ENCODE data around the gene TTC6.

The TTC6 gene

DNA sequence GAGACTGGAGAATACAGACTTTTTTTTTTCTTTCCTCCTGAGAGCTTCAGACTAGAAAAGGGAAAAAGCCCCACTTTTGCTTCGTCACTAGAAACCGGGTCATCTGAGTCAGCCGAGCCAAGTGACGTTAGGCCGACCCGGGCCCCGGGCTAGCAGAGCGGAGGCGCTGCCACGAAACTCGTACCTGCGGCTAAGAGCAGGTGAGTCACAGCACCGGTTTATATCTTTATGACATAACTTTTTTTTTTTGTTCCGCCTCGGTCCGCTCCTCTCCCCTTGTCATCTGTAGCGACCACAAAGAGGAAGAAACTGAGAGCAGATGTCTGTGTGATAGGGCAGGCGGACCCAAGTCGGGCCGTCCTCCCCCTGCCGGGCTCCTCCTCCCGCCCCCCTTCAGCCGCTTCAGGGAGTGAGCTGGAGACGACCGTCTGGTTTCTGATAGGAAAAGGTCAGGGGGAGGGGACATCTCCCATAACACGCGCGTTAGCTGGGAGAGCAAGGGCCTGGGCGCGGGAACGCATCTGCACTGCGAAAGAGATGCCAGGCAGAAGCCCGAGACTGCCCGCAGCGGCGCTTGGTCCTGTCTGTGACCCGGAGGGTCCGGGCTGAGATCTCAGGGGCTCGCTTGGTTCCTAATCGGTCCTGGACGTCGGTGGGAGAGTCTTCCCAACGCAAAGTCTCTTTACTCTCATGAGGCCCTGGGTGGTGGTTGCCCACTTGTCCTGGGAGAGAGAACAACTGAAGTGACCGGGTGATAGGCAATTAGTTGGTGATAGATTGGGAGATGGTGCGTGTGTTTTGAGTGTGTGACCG, 586 bp downstream of the TTC6 start:
- DNase-seq = peak in 2 of 10 donors; percentile 64 to 78
- intact Hi-C loops (cut with DNase I) = loop anchor here (5.0 to 10.0 kb wide), 2 partner anchors 351 to 1084 kb away; no protein-coding TSS in a partner anchor

DNA sequence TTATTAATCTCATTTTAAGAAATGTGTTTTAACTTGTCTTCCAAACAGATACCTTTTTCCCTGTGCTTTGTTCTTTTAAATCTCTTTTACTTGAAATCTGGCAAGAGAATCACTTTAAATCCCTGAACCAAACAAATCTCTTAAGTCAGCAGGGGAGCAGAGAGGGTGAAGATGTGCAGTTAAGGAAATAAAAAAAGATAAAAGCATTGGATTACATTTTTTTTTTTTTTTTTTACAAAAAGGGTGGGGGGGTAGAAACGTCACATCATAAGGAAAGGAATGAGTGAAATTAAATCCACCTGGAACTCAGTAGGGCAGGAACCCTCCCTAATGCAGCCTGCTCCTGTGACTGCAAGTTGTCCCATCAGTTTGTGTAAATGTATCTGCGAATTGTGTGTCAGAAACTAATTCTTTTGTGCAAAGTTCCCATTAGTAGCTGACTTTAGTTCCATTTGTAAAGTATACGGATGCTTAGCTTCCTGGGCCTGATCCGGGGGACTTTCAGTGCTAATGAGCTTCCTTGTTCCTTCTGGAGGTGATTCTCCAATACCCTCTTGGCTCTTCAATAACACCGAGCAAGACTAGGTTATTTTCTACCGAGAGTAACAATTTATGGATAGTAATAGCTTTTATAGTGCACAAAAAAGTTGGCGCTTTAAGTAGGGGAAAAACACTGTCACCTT, 1.5 kb downstream of the TTC6 start:
- DNase-seq = no peak

DNA sequence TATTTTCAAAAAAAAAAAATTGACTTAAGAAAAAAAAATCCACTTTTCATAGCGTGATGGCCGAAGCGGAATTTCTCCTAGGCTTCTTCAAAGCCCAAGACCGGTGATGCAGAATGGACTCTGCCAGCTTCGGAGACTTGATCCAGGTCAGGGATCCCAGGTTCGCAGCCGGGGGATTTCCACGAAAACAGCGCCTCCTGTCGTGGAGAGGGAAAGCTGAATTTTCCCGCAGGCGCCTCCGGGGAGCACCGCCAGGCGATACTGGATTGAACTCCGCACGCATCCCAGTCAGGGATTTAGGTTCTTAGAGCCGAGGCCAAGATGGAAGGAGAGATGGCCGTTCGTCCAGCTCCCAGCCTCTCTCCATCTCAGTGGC, 2.1 kb downstream of the TTC6 start:
- DNase-seq = peak in 1 of 10 donors; percentile 67
- intact Hi-C loops (cut with DNase I) = loop anchor here (5.0 to 10.0 kb wide), 2 partner anchors 353 to 1085 kb away; no protein-coding TSS in a partner anchor

More for the DNA sequence above, 1.5 kb downstream of the TTC6 start:
- intact Hi-C loops (cut with DNase I) = loop anchor here (5.0 to 10.0 kb wide), 2 partner anchors 352 to 1085 kb away; no protein-coding TSS in a partner anchor

DNA sequence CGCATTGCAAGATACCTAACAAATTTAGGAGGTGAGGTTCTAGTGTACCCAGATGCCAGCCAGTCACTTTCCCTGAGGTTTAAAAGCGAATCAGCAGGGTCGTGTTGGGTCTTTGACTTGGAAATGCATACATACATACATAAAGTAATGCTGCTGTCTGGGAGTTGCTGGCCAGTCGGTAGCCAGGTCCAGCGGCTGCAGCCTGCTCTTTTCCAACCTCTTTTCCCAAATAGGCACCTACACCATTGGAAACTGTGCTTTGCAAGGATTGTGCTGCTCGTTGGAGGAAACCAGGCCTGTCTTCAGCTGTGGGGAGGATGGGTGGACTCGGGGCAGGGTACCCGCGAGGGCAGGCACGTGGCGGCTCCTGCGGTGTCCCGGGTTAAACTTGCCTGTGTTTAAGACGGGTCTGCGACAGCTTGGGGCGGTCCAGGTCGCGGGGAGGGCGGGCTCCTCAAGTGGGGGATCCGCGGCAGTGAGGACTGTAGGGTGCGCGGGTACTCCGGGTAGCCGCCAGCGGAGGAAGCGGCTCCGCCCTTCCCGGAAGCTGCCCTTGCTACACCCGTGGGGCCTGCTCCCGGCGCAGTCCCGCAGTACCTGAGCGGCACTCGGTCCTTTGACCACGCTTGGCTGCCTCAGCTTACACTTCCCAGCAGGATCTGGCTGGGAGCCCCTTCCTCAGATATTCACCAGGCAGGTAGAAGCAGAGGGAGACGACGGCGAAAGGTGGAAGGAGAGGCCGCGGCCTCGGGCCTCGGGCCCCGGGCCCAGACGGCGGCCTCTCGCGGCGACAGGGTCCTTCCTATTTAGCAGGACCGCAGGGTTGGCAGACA, 2.7 kb downstream of the TTC6 start:
- intact Hi-C loops (cut with DNase I) = loop anchor here (5.0 to 10.0 kb wide), 2 partner anchors 353 to 1086 kb away; no protein-coding TSS in a partner anchor
- peak in 1 of 10 donors; percentile 56 for DNase-seq

DNA sequence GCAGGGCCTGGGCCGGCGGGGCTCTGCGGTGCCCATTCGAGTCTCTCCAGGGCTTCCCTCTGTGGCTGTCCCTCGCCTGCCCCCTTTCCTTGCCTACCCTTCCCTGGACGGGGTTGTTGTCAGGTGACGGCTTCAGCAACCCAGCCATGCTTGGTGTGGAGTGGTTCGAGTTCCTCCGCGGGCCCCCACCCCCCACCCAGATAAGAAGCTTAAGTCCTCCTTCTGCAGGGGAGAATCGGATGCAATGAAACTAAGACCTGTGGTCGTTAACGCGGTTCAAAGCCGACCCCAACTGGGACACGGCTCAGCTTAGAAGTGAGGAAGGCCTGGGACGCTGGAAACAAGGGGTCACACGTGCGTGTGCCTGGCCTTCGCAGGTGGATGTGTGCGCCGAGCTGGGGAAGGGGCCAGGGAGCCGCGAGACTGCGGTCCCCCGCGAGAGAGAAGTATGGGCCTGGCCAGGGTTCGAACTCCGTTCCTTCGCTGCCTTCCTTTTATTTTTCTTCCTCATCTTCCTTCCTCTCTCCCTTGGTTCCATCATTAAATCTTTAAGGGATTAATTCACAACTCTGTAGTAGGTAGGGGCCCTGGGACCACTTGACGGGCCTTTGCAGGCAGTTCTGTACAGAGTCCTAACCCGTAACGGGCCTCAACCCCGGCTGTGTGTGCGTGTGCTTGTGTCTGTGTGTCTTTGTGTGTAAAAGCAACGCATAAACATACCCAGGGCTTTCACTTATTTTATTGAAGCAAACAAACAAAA, 3.5 kb downstream of the TTC6 start:
- DNase-seq = peak in 1 of 10 donors; percentile 50
- intact Hi-C loops (cut with DNase I) = loop anchor here (5.0 to 10.0 kb wide), 2 partner anchors 354 to 1087 kb away; no protein-coding TSS in a partner anchor

DNA sequence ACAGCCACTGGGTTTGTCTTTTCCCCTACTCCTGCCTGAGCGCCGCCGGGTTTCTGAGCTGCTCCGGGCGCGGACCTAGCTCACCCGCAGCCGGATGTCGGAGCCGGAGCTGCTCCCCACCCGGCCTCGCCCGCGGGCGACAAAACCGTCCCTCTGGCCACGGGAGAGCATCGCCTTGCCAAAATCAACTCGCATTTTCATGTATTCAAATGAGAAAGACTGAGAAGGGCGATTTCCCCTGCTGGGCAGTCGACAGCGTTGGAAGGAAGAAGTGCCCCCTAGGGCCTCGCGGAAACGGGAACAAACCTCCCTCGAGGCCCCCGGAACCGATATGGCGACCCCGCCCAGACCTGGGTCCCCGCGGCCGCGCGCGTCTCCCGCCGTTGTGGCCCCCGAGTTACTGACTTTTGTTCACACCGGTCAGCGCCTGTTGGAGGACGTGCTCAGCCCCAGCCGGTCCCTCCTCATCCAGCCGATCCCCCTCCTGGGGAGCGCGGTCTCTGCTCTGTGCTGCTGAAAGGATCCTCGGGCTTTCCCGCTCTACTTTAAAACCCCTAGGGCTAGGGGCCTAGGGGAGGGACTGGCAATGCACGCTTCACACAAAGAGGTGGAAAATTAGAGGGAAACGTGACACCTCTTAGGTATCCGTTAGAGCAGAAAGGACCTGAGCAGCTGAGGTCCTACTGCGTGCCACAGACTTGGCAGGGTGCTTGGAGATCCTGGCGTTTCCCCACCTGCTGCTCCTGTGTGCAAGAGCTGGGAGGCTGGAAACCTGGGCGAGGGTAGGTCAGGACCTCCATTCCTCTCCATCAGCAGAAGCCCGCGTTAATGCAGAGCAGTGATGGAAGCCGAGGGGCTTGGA, 4.3 kb downstream of the TTC6 start:
- intact Hi-C loops (cut with DNase I) = loop anchor here (5.0 to 10.0 kb wide), 2 partner anchors 355 to 1087 kb away; no protein-coding TSS in a partner anchor
- peak in 2 of 10 donors; percentile 60 to 81 for DNase-seq

DNA sequence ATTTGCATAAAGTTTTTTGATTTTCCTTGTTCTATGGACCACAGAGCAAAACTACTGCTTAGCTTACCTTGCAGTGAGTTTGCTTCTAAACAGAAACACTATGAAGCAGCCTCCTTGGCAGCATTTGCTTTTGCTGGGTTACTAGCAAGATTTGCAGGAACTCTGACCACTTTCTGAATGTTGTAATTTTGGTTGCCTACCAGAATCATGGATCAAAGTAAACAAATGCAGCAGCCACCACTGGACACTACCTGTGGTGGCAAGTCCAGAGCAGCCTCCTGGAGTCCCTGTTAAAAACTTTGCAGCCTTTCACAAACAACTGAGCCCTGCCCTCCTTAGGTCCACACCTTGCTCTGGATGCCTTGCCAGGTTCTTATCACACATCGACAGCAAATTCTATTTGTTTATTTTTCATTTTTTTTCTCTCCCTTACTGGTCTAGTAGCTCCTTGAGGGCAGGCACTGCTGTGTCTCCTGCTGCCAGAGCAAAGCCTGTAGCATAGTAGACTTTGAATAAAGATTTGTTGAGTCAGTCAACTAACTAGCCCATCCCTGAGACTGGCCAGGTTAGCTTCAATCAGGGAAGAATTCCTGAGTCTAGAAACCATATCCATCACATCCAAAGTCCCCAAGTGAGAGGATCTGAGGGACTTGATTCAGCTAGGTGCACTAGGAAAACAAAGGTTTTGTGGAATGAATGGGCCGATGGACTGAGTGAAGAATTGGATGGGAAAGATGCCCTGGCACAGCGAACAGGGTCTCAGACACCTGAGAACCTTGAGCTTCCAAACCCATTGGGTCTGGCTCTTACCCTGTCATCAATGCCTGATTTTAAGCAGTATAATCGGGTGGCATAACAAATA, 5.7 kb downstream of the TTC6 start:
- intact Hi-C loops (cut with DNase I) = no loop called here

DNA sequence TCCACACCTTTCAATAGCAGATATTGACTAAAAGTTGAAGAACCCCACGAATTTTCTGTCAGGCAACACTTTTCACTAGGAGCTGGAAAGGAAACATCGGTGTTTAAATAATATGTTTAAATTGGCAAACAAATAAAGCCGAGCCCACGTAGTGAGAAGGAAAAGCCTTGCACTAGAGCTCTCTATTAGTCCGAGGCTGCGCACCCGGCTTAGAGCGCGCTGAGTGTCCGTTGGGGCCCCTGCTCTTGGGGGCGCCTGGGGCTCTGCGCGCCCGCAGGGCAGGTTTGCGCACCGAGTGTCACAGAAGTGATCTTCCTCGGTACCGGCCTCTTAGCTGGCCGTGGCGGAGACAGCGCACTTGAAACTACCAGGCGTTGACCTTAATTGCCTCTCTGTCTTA, 6.4 kb downstream of the TTC6 start:
- DNase-seq = no peak
- intact Hi-C loops (cut with DNase I) = no loop called here

More for the DNA sequence above, 5.7 kb downstream of the TTC6 start:
- no peak for DNase-seq

DNA sequence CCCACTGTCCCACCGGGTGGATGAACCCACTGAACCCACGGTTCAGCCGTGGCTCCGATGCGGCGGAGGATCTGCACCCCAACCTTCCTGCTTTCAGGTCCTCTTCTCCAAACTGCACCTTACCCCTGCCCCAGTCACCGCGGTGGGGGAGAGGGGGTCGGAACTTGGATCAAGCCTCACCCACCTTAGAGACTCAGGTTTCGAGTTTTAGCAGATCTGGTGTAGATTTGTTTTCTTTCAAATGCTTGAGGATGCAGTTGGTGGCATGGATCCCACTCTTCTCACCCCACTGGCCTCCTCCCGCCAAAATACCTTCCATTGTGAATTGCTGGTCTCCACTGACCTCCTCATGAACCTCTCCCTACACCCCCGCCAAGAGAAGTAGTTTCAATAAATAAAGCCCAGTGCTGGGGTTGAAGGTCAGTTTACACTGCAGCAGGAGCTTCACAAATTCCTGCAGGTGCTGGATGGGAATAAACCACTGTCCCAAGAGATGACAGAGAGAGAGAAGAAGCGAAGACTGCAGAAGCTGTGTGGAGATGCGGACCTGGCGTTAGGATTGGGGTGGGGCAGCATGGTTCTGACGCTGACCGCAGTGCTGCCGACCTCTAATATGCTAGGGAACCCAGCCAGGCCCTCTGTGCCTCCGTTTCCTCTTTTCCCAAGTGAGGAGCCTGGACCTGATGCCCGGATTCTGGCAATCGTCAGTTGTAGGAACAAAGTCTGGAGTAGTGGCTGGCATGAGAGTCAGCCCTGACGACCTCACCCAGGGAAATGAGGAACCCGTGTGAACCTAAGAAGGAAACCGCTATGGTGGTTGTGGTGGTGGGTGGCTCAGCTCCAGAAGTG, 7.4 kb downstream of the TTC6 start:
- intact Hi-C loops (cut with DNase I) = no loop called here
- DNase-seq = peak in 1 of 10 donors; percentile 42

DNA sequence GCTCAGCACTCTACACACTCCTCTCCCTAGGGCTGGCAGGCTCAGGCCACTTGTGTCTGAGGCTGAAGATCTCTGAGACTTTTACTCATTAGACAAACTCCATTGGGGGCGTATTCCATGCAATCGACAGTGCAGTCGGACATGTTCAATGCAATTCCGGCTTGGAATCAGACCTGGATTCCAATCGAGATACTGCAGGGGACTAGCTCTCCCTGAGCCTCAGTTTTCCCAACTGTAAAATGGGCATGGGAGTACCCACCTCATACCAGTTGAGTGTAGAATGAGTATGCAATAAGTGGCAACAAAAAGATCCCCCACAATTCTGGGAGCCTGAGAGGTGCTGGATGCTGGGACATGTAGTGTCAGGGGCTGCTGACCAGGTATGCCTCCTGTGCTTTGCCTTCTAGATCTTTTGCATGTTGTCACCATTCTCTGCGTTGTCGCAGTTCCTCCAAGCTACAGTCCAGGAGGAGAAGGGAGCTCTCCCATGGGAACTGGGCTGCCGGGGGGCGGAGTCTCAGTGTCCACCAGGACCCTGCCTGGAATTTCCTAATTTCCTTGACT, 8.3 kb downstream of the TTC6 start:
- intact Hi-C loops (cut with DNase I) = no loop called here
- DNase-seq = peak in 1 of 10 donors; percentile 49

DNA sequence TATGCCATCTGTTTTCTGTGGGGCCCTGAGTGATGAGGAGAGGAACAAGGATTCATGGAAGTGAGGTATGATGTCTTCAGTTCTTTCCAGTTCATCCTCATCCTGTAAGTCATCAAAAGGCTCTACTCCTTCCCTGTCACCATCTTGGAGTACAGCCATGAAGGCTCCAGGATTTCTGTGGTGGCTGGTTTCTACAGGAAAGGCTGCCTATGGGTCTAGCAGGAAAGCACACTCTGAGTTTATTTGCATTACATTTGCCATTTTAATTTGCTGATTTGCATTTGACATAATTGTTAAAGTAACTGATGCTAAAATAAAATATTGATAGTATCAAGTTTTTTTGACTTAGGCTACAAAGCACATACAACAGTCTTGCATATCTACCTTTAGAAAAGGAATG, 11.2 kb downstream of the TTC6 start:
- DNase-seq = no peak
- intact Hi-C loops (cut with DNase I) = no loop called here

DNA sequence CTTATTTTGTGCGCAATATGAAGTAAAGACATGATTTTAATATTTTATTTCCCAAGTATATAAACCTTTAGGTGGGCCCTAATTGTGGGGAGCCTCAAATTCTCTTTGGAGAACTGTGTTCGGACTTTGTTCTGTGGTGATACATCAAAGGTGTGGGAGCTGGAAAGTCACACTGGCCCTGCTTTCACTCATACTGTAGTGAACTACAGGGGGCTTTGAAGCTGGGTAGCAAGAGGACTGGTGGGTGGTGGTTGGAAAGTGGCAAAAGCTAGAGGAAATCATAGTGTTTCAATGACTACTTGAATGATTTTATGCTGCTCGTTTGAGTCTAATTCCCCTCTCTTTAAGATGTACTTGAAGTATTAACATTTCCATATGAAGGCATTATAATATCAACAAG, 13.2 kb downstream of the TTC6 start:
- intact Hi-C loops (cut with DNase I) = no loop called here
- DNase-seq = no peak

DNA sequence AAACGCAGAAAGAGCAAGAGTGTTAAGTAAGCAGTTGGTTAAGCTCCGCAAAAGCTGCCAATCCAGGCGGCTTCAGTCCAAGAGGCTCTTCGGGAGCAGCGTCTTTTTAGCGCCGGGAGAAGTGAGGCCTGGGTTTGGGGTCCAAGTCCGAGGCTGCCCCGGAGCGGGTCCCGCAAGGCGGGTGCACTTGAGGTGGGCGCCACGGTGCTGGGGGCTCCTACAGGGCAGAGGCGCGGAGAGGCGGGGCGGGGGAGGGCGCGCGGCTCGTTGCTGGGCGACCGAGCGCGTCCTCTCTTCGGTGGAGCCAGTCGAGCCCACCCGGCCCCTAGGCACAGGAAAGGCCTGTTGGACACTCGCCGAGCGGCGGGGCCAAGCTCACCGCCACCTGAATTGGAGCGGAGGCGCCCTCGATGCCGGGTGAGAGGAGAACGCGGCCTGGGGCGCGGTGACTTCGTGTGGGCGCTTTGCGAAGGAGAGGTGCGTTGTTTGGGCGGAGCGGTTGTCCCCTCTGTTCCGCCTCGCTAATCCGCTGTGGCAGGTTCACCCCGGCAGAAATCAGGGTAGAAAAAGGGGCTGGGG, 15.6 kb downstream of the TTC6 start:
- intact Hi-C loops (cut with DNase I) = no loop called here
- DNase-seq = no peak

DNA sequence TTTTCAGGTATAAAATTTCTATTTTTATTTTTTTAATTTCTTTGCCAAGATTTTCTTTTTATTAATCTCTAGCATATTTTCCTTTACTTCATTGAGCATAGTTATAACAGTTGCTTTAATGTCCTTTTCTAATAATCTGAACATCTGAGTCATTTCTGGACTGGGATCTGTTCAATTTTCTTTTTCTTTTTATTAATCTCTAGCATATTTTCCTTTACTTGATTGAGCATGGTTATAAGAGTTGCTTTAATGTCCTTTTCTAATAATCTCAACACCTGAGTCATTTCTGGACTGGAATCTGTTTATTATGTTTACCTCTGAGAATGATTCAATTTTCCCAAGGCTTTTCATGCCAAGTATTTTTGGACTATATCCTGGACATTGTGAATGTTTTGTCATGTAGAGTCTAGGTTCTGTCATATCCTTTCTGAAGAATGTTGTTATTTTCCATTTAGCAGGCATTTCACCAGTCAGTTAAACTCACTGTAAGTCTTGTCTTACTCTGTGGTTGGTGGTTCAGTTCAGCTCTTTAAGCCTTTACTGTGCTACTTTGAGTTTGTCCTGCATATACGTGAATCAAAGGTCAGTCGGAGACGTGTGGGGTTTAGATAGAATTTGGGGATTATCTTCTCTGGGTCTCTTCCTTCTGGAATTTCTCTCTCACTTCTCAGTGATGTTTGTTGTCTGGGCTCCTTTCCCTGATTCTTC, 20.3 kb downstream of the TTC6 start:
- no peak for DNase-seq
- intact Hi-C loops (cut with DNase I) = no loop called here

DNA sequence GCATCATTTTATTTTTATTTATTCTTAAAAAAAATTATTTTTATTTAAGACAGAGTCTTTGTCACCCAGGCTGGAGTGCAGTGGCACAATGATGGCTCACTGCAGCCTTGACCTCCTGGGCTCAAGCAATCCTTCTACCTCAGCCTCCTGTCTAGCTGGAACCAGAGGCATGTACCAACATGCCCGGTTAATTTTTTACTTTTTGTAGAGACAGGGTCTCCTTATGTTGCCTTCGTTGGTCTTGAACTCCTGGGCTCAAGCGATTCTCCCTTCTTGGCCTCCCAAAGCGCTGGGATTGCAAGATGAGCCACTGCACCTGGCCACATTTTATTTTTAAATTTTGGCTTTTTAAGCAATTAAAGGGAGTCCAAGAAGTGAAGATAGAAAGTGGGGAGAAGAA, 21.4 kb downstream of the TTC6 start:
- intact Hi-C loops (cut with DNase I) = no loop called here
- DNase-seq = no peak

All from posterior cingulate gyrus (tissue), 11 donors.